Body of pancreas (tissue), 4 donors: ENCODE measurements around the gene LHX3. TPM values are rescaled to one million over a fixed set of nuclear protein-coding genes. Genes with fewer than 3 reads are reported as not detected.

Experiments
- ATAC-seq: fragments of 150-250 bp; one replicate; pipeline ENCODE4 v1.9.1; 2016
- DNase-seq, 4 donors: peaks; one replicate each; pipeline ENCODE4 v3.0.0-alpha.2; 2019
- H3K27ac ChIP-seq, 4 donors: fragments of 200-600 bp; sonication (generic); 1 replicate in 3 of 4; 2 replicates in 1 of 4; pipeline versions ENCODE4 v1.5.1 to v1.6.1; 2016 to 2019; ENCODE audit warnings: mild to moderate bottlenecking in 1 of 4, mixed read lengths in 1 of 4, moderate library complexity in 1 of 4
- H3K27me3 ChIP-seq, 2 donors: fragments of 200-600 bp; sonication (generic); one replicate each; pipeline ENCODE4 v1.6.0; 2016; ENCODE audit warnings: mild to moderate bottlenecking in 1 of 2
- H3K36me3 ChIP-seq, 2 donors: fragments of 200-600 bp; sonication (generic); replicated peaks in 1 of 2; 2 replicates each; pipeline ENCODE4 v1.5.1; 2016; ENCODE audit warnings: low read depth in 2 of 2; ENCODE audit not compliant: insufficient read depth in 1 of 2
- H3K4me1 ChIP-seq: fragments of 200-600 bp; sonication (generic); one replicate; pipeline ENCODE4 v1.6.0; 2016
- H3K4me3 ChIP-seq, 2 donors: fragments of 200-600 bp; sonication (generic); 1 replicate in 1 of 2; 2 replicates in 1 of 2; pipeline ENCODE4 v1.5.1; 2016 to 2019
- H3K9me3 ChIP-seq, 3 donors: fragments of 200-600 bp; sonication (generic); 1 replicate in 2 of 3; 2 replicates in 1 of 3; pipeline ENCODE4 v1.5.1; 2016
- CTCF ChIP-seq, 7 experiments: fragments of 450-650 bp in 4 of 7; fragments of 200-600 bp in 3 of 7; sonication (generic) in 3 of 7; IDR thresholded peaks; one replicate each; pipeline ENCODE4 v1.5.1; 2016 to 2019; ENCODE audit warnings: antibody characterized with exemption in 7 of 7
- POLR2A ChIP-seq, 3 donors: fragments of 450-650 bp; IDR thresholded peaks; one replicate each; pipeline ENCODE4 v1.6.1; 2016; ENCODE audit warnings: antibody characterized with exemption in 3 of 3, mild to moderate bottlenecking in 2 of 3
- WGBS, 2 donors: methylation state at CpG; one replicate each; pipeline ENCODE4 v1.1.5; 2017; 5-methylcytosine and 5-hydroxymethylcytosine counted together
- intact Hi-C: fragments of 100-400 bp; cut with DNase I; formaldehyde crosslinking; loops from one replicate; pipeline ENCODE4 v1.15.1; 2023
- total RNA-seq, 2 donors: library from RNA; depleted of rRNA; stranded (reverse); fragments of >200 nt; gene quantifications; one replicate each; pipeline ENCODE4 v1.1.0, GENCODE V29; 2016

LHX3 gene
- total RNA-seq, 2 donors from 2014 or later = not detected

GRCh38 chr9:136225366-136225747 is 20.4 kb upstream of the LHX3 start:
- H3K36me3 ChIP-seq = peaks cover 0 to 9% of the 10 kb centered on the region in 2 donors
- no peak for DNase-seq
- H3K27me3 ChIP-seq = no peaks in the 10 kb centered on the region
- no peak for ATAC-seq
- peaks cover 11% of the 10 kb centered on the region for H3K4me1 ChIP-seq
- no peaks in the 10 kb centered on the region for H3K9me3 ChIP-seq
- 82 to 89% methylated on average over 14 to 19 of the region's 19 CpGs for WGBS, 2 donors
- no peak overlapping the region for H3K4me3 ChIP-seq
- intact Hi-C loops = no loop called here
- no peak for TF ChIP-seq POLR2A (IDR thresholded peaks at IDR 0.05)
- TF ChIP-seq CTCF (IDR thresholded peaks at IDR 0.05) = no peak
- no peak overlapping the region for H3K27ac ChIP-seq

GRCh38 chr9:136223871-136224640 is 19.1 kb upstream of the LHX3 start:
- H3K4me3 ChIP-seq = no peak overlapping the region
- H3K27me3 ChIP-seq = no peaks in the 10 kb centered on the region
- no peak for DNase-seq
- TF ChIP-seq CTCF (IDR thresholded peaks at IDR 0.05) = no peak
- TF ChIP-seq POLR2A (IDR thresholded peaks at IDR 0.05) = no peak
- WGBS, 2 donors = 88 to 89% methylated on average over 19 to 30 of the region's 30 CpGs
- H3K27ac ChIP-seq = no peak overlapping the region
- H3K36me3 ChIP-seq = peaks cover 0 to 9% of the 10 kb centered on the region in 2 donors
- intact Hi-C loops = no loop called here
- no peak for ATAC-seq
- peaks cover 11% of the 10 kb centered on the region for H3K4me1 ChIP-seq
- no peaks in the 10 kb centered on the region for H3K9me3 ChIP-seq

GRCh38 chr9:136222906-136223285 is 18.0 kb upstream of the LHX3 start:
- TF ChIP-seq POLR2A (IDR thresholded peaks at IDR 0.05) = no peak
- TF ChIP-seq CTCF (IDR thresholded peaks at IDR 0.05) = no peak
- intact Hi-C loops = no loop called here
- no peak overlapping the region for H3K27ac ChIP-seq
- H3K36me3 ChIP-seq = peaks cover 0 to 13% of the 10 kb centered on the region in 2 donors
- no peaks in the 10 kb centered on the region for H3K27me3 ChIP-seq
- H3K4me3 ChIP-seq = no peak overlapping the region
- H3K4me1 ChIP-seq = peaks cover 6% of the 10 kb centered on the region
- DNase-seq (no peak), ATAC-seq (no peak)
- 92 to 94% methylated on average over 11 to 13 of the region's 13 CpGs for whole genome bisulfite sequencing, 2 donors
- H3K9me3 ChIP-seq = no peaks in the 10 kb centered on the region

- Histone ChIP-seq H3K27me3 (no peaks in the 10 kb centered on the region), H3K4me3 (no peak overlapping the region), H3K36me3 (peaks cover 0 to 13% of the 10 kb centered on the region in 2 donors), H3K9me3 (no peaks in the 10 kb centered on the region), H3K4me1 (peaks cover 6% of the 10 kb centered on the region), H3K27ac (no peak overlapping the region)
- 95% methylated on average over 12 to 38 of the region's 38 CpGs for WGBS, 2 donors
- intact Hi-C loops = no loop called here
- TF ChIP-seq POLR2A (IDR thresholded peaks at IDR 0.05) (no peak), CTCF (IDR thresholded peaks at IDR 0.05) (no peak)
- ATAC-seq (no peak), DNase-seq (no peak)
Observed at GRCh38 chr9:136222166-136222905, 17.4 kb upstream of the LHX3 start.
